Mucosa of descending colon (tissue), 3 donors: ENCODE data around the gene FBXO21. TPM values are rescaled to one million over a fixed set of nuclear protein-coding genes. Genes with fewer than 3 reads are reported as not detected.

ENCODE experiments used
- ATAC-seq: fragments of 200-7000 bp; cut with Tn5 transposase; one replicate; pipeline ENCODE4 v1.9.1; 2020; ENCODE audit warnings: mild to moderate bottlenecking, moderate library complexity
- DNase-seq, 3 donors: peaks; one replicate each; pipeline ENCODE4 v3.0.0-alpha.2; 2020
- H3K36me3 ChIP-seq: fragments of 200-600 bp; one replicate; pipeline ENCODE4 v1.8.0; 2021; ENCODE audit warnings: low read depth, mild to moderate bottlenecking
- H3K4me1 ChIP-seq: fragments of 200-600 bp; one replicate; pipeline ENCODE4 v1.8.0; 2021; ENCODE audit warnings: low read depth, mild to moderate bottlenecking
- H3K4me3 ChIP-seq: fragments of 200-600 bp; one replicate; pipeline ENCODE4 v1.8.0; 2021; ENCODE audit warnings: mild to moderate bottlenecking
- H3K9me3 ChIP-seq: fragments of 200-600 bp; one replicate; pipeline ENCODE4 v1.8.0; 2021; ENCODE audit warnings: mild to moderate bottlenecking
- CTCF ChIP-seq: fragments of 200-600 bp; IDR thresholded peaks from one replicate; pipeline ENCODE4 v1.8.0; 2022; ENCODE audit warnings: antibody characterized with exemption, mild to moderate bottlenecking
- intact Hi-C, 2 donors: fragments of 100-400 bp; cut with DNase I in 1 of 2; cut with micrococcal nuclease in 1 of 2; formaldehyde crosslinking; loops; one replicate each; pipeline versions ENCODE4 v1.11.0 to v1.11.1; 2022; cut with DNase I, micrococcal nuclease
- total RNA-seq, 3 donors: library from RNA; stranded (reverse); fragmentation: NEBNext Ultra II Directional in 2 of 3; extraction: Animal tissue kit (Norgen Biotek cat#: 25700) in 2 of 3; gene quantifications; one replicate each; pipeline versions ENCODE4 v1.2.1 to v1.2.4, GENCODE V29; 2021 to 2023
- donor health status: DM: no; HTN: no; CAD: no; lungs with moderate emphysema.
- donor health status: DM: no; HTN: no; CAD: no.
- donor health status: DM: no; HTN: yes; CAD: no.

The FBXO21 gene
- total RNA-seq, 3 donors from 2014 or later, result 14.7 to 44.6 (median 30.7) TPM

GRCh38 chr12:117100851-117101673 is 89.2 kb downstream of the FBXO21 start:
- Histone ChIP-seq H3K4me3 (no peak overlapping the region), H3K36me3 (no peaks in the 10 kb centered on the region), H3K9me3 (no peaks in the 10 kb centered on the region), H3K4me1 (peaks cover 9% of the 10 kb centered on the region)
- intact Hi-C loops, result no loop called here
- TF ChIP-seq CTCF, result no peak
- ATAC-seq, result no peak
- no peak for DNase-seq

GRCh38 chr12:117100251-117100650 is 90.0 kb downstream of the FBXO21 start:
- ATAC-seq (no peak), DNase-seq (no peak)
- H3K9me3 ChIP-seq, result no peaks in the 10 kb centered on the region
- no peaks in the 10 kb centered on the region for H3K36me3 ChIP-seq
- intact Hi-C loops, result no loop called here
- no peak overlapping the region for H3K4me3 ChIP-seq
- no peak for TF ChIP-seq CTCF
- H3K4me1 ChIP-seq, result peaks cover 9% of the 10 kb centered on the region

GRCh38 chr12:117098361-117099217 is 91.7 kb downstream of the FBXO21 start:
- no peak for TF ChIP-seq CTCF
- intact Hi-C loops, result no loop called here
- Histone ChIP-seq H3K36me3 (no peaks in the 10 kb centered on the region), H3K4me1 (peaks cover 9% of the 10 kb centered on the region), H3K4me3 (no peak overlapping the region), H3K9me3 (no peaks in the 10 kb centered on the region)
- peak; percentile 48 for ATAC-seq
- peak in 2 of 3 donors; percentile 34 to 65 for DNase-seq

GRCh38 chr12:117098024-117098360 is 92.3 kb downstream of the FBXO21 start:
- DNase-seq (no peak), ATAC-seq (no peak)
- Histone ChIP-seq H3K9me3 (no peaks in the 10 kb centered on the region), H3K36me3 (no peaks in the 10 kb centered on the region), H3K4me1 (peaks cover 9% of the 10 kb centered on the region), H3K4me3 (no peak overlapping the region)
- intact Hi-C loops, result no loop called here
- no peak for TF ChIP-seq CTCF

GRCh38 chr12:117097159-117097558 is 93.1 kb downstream of the FBXO21 start:
- DNase-seq (no peak), ATAC-seq (no peak)
- H3K4me3 ChIP-seq, result no peak overlapping the region
- intact Hi-C loops, result no loop called here
- no peaks in the 10 kb centered on the region for H3K9me3 ChIP-seq
- H3K4me1 ChIP-seq, result peaks cover 9% of the 10 kb centered on the region
- H3K36me3 ChIP-seq, result no peaks in the 10 kb centered on the region
- TF ChIP-seq CTCF, result no peak
